Muscle of back (tissue), 11 donors: ENCODE data around the gene DIS3L. TPM values are rescaled to one million over a fixed set of nuclear protein-coding genes. Genes with fewer than 3 reads are reported as not detected.
"Not testable (repeated sequence)": the region's sequence is repeated elsewhere in the genome, so short reads cannot be mapped to it uniquely, and the experiment has no call there.

Source experiments
- DNase-seq, 3 donors: peaks; one replicate each; pipeline versions ENCODE4 v3.0.0 to v3.0.0-alpha.2; 2013
- polyA plus RNA-seq, 10 donors: library from polyadenylated mRNA; unstranded; fragments of 120-200 nt; gene quantifications; one replicate each; pipeline ENCODE4 v1.2.1, GENCODE V29; 2013; ENCODE audit not compliant: insufficient read length in 10 of 10

DIS3L gene
- polyA plus RNA-seq, 10 donors = 21.8 to 40.7 (median 31.3) TPM

GRCh38 chr15:66275352-66275751, 18.0 kb upstream of the DIS3L start:
- DNase-seq = no peak

- DNase-seq = no peak
Observed at GRCh38 chr15:66276546-66276945, 16.8 kb upstream of the DIS3L start.

- no peak for DNase-seq
Observed at GRCh38 chr15:66278056-66278455, 15.3 kb upstream of the DIS3L start.

- no peak for DNase-seq
Observed at GRCh38 chr15:66278671-66279070, 14.7 kb upstream of the DIS3L start.

- no peak for DNase-seq
Observed at GRCh38 chr15:66284271-66284670, 9.1 kb upstream of the DIS3L start.

GRCh38 chr15:66285533-66286280, 7.7 kb upstream of the DIS3L start:
- no peak for DNase-seq

- DNase-seq = peak in 2 of 3 donors; percentile 40 to 55
Observed at GRCh38 chr15:66287461-66288057, 5.8 kb upstream of the DIS3L start.

GRCh38 chr15:66288093-66288492, 5.3 kb upstream of the DIS3L start:
- no peak for DNase-seq

- DNase-seq = peak in 2 of 3 donors; percentile 71 to 74
Observed at GRCh38 chr15:66288551-66289185, 4.7 kb upstream of the DIS3L start.

- no peak for DNase-seq
Observed at GRCh38 chr15:66290007-66290406, 3.4 kb upstream of the DIS3L start.

GRCh38 chr15:66290518-66290917, 2.9 kb upstream of the DIS3L start:
- DNase-seq = no peak

GRCh38 chr15:66291816-66292570, 1.4 kb upstream of the DIS3L start:
- DNase-seq = no peak

- DNase-seq = peak in 1 of 3 donors; percentile 25
Observed at GRCh38 chr15:66292571-66293418, 573 bp upstream of the DIS3L start.

- peak in 2 of 3 donors; percentile 27 to 73 for DNase-seq
Observed at GRCh38 chr15:66294157-66294931, 976 bp downstream of the DIS3L start.

GRCh38 chr15:66294932-66295235, 1.5 kb downstream of the DIS3L start:
- DNase-seq = no peak

- DNase-seq = no peak
Observed at GRCh38 chr15:66296186-66296585, 2.8 kb downstream of the DIS3L start.

- DNase-seq = peak; percentile 48 to 79 (median 52)
Observed at GRCh38 chr15:66298803-66299251, 5.5 kb downstream of the DIS3L start.

GRCh38 chr15:66302489-66303278, 9.3 kb downstream of the DIS3L start:
- no peak for DNase-seq

GRCh38 chr15:66304425-66304824, 11.1 kb downstream of the DIS3L start:
- DNase-seq = not testable (repeated sequence)

GRCh38 chr15:66306381-66306780, 13.0 kb downstream of the DIS3L start:
- DNase-seq = no peak
